IMR-90 (cell line): ENCODE results near the gene SREK1IP1. TPM values are rescaled to one million over a fixed set of nuclear protein-coding genes. Genes with fewer than 3 reads are reported as not detected.

Experiments
- ATAC-seq: fragments of 200-7000 bp; cut with Tn5 transposase; 2 replicates; pipeline ENCODE4 v1.9.1; 2020; ENCODE audit warnings: low read depth, mild to moderate bottlenecking, moderate library complexity
- BruUV-seq: library from RNA; stranded (reverse); fragments of 400-500 nt; replicated peaks from 2 replicates; lab custom pipeline; 2021; lab: Mats Ljungman, UMichigan
- CTCF ChIA-PET: fragments of 300-600 bp; formaldehyde crosslinking; extraction: SDS; loops from one replicate; lab custom pipeline; 2021; ENCODE audit warnings: antibody characterized with exemption; lab: Yijun Ruan, JAX
- POLR2A ChIA-PET: fragments of 300-600 bp; sonication (Branson Sonifier 250); formaldehyde crosslinking; loops from one replicate; lab custom pipeline; 2022; ENCODE audit warnings: antibody characterized with exemption; ENCODE audit not compliant: unreplicated experiment; lab: Charles Lee
- DNase-seq: peaks from one replicate; pipeline ENCODE4 v3.0.0; 2013
- H2AFZ ChIP-seq: replicated peaks from 2 replicates; pipeline ENCODE3; 2013; ENCODE audit warnings: low read length, mild to moderate bottlenecking; ENCODE audit not compliant: poor library complexity
- H2AK5ac ChIP-seq: 2 replicates; pipeline ENCODE4 v1.6.1; 2013; ENCODE audit warnings: low read depth, low read length, inconsistent platforms
- H2AK9ac ChIP-seq: replicated peaks from 2 replicates; pipeline ENCODE3; 2013; ENCODE audit warnings: mild to moderate bottlenecking, low read depth, low read length, moderate library complexity; ENCODE audit not compliant: poor library complexity
- H2BK120ac ChIP-seq: 2 replicates; pipeline ENCODE4 v1.6.1; 2013; ENCODE audit warnings: low read depth, low read length, inconsistent platforms
- H2BK15ac ChIP-seq: 3 replicates; pipeline ENCODE4 v1.6.1; 2013; ENCODE audit warnings: low read depth, low read length, inconsistent platforms
- H2BK20ac ChIP-seq: 2 replicates; pipeline ENCODE4 v1.6.1; 2013; ENCODE audit warnings: low read depth, mild to moderate bottlenecking, inconsistent platforms, low read length, moderate library complexity
- H2BK5ac ChIP-seq: 2 replicates; pipeline ENCODE4 v1.6.1; 2013; ENCODE audit warnings: mild to moderate bottlenecking, low read depth, low read length, inconsistent platforms; ENCODE audit not compliant: poor library complexity, severe bottlenecking
- H3K14ac ChIP-seq: replicated peaks from 2 replicates; pipeline ENCODE4 v1.6.1; 2013; ENCODE audit warnings: low read depth, low read length, inconsistent platforms
- H3K18ac ChIP-seq: 2 replicates; pipeline ENCODE4 v1.6.1; 2013; ENCODE audit warnings: low read depth, low read length, control low read depth
- H3K23ac ChIP-seq: 2 replicates; pipeline ENCODE4 v1.6.1; 2013; ENCODE audit warnings: low read depth, low read length, inconsistent platforms
- H3K27ac ChIP-seq: 2 replicates; pipeline ENCODE4 v1.5.1; 2013; ENCODE audit warnings: mild to moderate bottlenecking, control low read depth, low read length; ENCODE audit not compliant: insufficient read depth
- H3K27me3 ChIP-seq: 2 replicates; pipeline ENCODE4 v1.6.1; 2013; ENCODE audit warnings: low read length; ENCODE audit not compliant: control insufficient read depth, insufficient read depth
- H3K36me3 ChIP-seq: 2 replicates; pipeline ENCODE4 v1.6.1; 2013; ENCODE audit warnings: low read length, mixed read lengths; ENCODE audit not compliant: control insufficient read depth, insufficient read depth
- H3K4ac ChIP-seq: 2 replicates; pipeline ENCODE4 v1.6.1; 2013; ENCODE audit warnings: low read depth, low read length, inconsistent platforms
- H3K4me1 ChIP-seq: 2 replicates; pipeline ENCODE4 v1.6.1; 2013; ENCODE audit warnings: low read length, mixed read lengths; ENCODE audit not compliant: control insufficient read depth, insufficient read depth
- H3K4me2 ChIP-seq: 2 replicates; pipeline ENCODE4 v1.6.1; 2013; ENCODE audit warnings: low read depth, mild to moderate bottlenecking, control low read depth, low read length, moderate library complexity
- H3K4me3 ChIP-seq: 2 replicates; pipeline ENCODE4 v1.5.1; 2013; ENCODE audit warnings: low read depth, mild to moderate bottlenecking, control low read depth, low read length, moderate library complexity; ENCODE audit not compliant: insufficient read depth
- H3K56ac ChIP-seq: 2 replicates; pipeline ENCODE4 v1.6.1; 2013; ENCODE audit warnings: low read length, inconsistent platforms; ENCODE audit not compliant: insufficient read depth; ENCODE audit errors: extremely low read depth
- H3K79me1 ChIP-seq, 2 experiments: 2 replicates each; pipeline ENCODE4 v1.6.1; 2013; ENCODE audit warnings: low read length in 2 of 2, inconsistent platforms in 1 of 2, low read depth in 1 of 2
- H3K9ac ChIP-seq: 2 replicates; pipeline ENCODE4 v1.6.1; 2013; ENCODE audit warnings: low read depth, low read length, control low read depth
- H3K9me1 ChIP-seq: 2 replicates; pipeline ENCODE4 v1.6.1; 2013; ENCODE audit warnings: low read length, inconsistent platforms; ENCODE audit not compliant: insufficient read depth
- H3K9me3 ChIP-seq: 2 replicates; pipeline ENCODE4 v1.6.1; 2013; ENCODE audit warnings: low read length; ENCODE audit not compliant: control insufficient read depth, insufficient read depth
- H4K20me1 ChIP-seq: 2 replicates; pipeline ENCODE4 v1.6.1; 2013; ENCODE audit warnings: low read length, inconsistent platforms; ENCODE audit not compliant: insufficient read depth
- H4K5ac ChIP-seq: 2 replicates; pipeline ENCODE4 v1.6.1; 2013; ENCODE audit warnings: mild to moderate bottlenecking, low read depth, low read length, control low read depth
- H4K8ac ChIP-seq, 2 experiments: 2 replicates each; pipeline ENCODE4 v1.6.1; 2013; ENCODE audit warnings: low read depth in 2 of 2, low read length in 2 of 2, control low read depth in 1 of 2, inconsistent platforms in 1 of 2
- H4K91ac ChIP-seq: 2 replicates; pipeline ENCODE4 v1.6.1; 2013; ENCODE audit warnings: low read depth, low read length, inconsistent platforms; ENCODE audit not compliant: insufficient read depth
- CEBPB ChIP-seq: IDR thresholded peaks from 2 replicates; pipeline ENCODE4 v1.6.1; 2012; ENCODE audit warnings: low read depth, low read length, improper control_type of control experiment
- CHD1 ChIP-seq: IDR thresholded peaks from 2 replicates; pipeline ENCODE4 v1.6.1; 2012; ENCODE audit warnings: low read depth, low read length, improper control_type of control experiment
- MAFK ChIP-seq: IDR thresholded peaks from 2 replicates; pipeline ENCODE4 v1.6.1; 2012; ENCODE audit warnings: low read depth, low read length, improper control_type of control experiment
- NFE2L2 ChIP-seq: fragments of 150-350 bp; IDR thresholded peaks from 2 replicates; pipeline ENCODE4 v1.6.1; 2016; ENCODE audit warnings: low read depth, mild to moderate bottlenecking, low read length
- POLR2A ChIP-seq: IDR thresholded peaks from 2 replicates; pipeline ENCODE4 v1.6.1; 2012; ENCODE audit warnings: mild to moderate bottlenecking, low read depth, low read length
- RCOR1 ChIP-seq: IDR thresholded peaks from 2 replicates; pipeline ENCODE4 v1.6.1; 2012; ENCODE audit warnings: mild to moderate bottlenecking, low read length, improper control_type of control experiment; ENCODE audit not compliant: insufficient replicate concordance
- RFX5 ChIP-seq: IDR thresholded peaks from 2 replicates; pipeline ENCODE4 v1.8.0; 2012; ENCODE audit warnings: low read depth, mild to moderate bottlenecking, low read length, moderate library complexity
- SMC3 ChIP-seq: fragments of 150-350 bp; IDR thresholded peaks from 2 replicates; pipeline ENCODE4 v1.6.1; 2016; ENCODE audit warnings: low read depth, mild to moderate bottlenecking, antibody characterized with exemption, low read length, moderate library complexity
- WGBS, 2 experiments: methylation state at CpG; one replicate each; pipeline versions ENCODE4 v1.1.5 to v1.1.7; 2013; ENCODE audit warnings: missing lambda C conversion rate in 2 of 2; ENCODE audit not compliant: insufficient read length in 1 of 2; ENCODE audit errors: extremely low coverage in 2 of 2; 5-methylcytosine and 5-hydroxymethylcytosine counted together
- dilution Hi-C: fragments of 300-500 bp; cut with HindIII; formaldehyde crosslinking; loops from one replicate; pipeline ENCODE4 v1.14.3; 2018; ENCODE audit warnings: low sequenced_read_pairs; ENCODE audit not compliant: unreplicated experiment
- in situ Hi-C: fragments of 300-500 bp; cut with MboI; formaldehyde crosslinking; loops from 3 replicates; pipeline ENCODE4 v1.14.3; 2019; ENCODE audit warnings: low sequenced_read_pairs, inconsistent platforms, mixed read lengths
- intact Hi-C: fragments of 100-400 bp; cut with micrococcal nuclease; formaldehyde crosslinking; loops from 2 replicates; pipeline ENCODE4 v1.10.0; 2022
- polyA plus RNA-seq, 3 experiments: library from polyadenylated mRNA; depleted of rRNA; stranded (reverse); fragments of >200 nt; gene quantifications; 2 replicates each; pipeline ENCODE4 v1.2.3, GENCODE V29; 2012; ENCODE audit warnings: low replicate concordance in 1 of 3
- total RNA-seq: library from RNA; depleted of rRNA; stranded (reverse); fragments of >200 nt; gene quantifications from 2 replicates; pipeline ENCODE4 v1.2.3, GENCODE V29; 2012
- TF ChIP-seq, protein P1 (sequence below): fragments of 150-350 bp; IDR thresholded peaks from 2 replicates; pipeline ENCODE4 v1.6.1; 2016; ENCODE audit warnings: low read depth, mild to moderate bottlenecking, low read length, moderate library complexity, borderline replicate concordance
- TF ChIP-seq, protein P2 (sequence below): fragments of 150-350 bp; IDR thresholded peaks from 2 replicates; pipeline ENCODE4 v1.6.1; 2017; ENCODE audit warnings: mild to moderate bottlenecking, antibody characterized with exemption, low read length, low read depth
- TF ChIP-seq, protein P3 (sequence below): conservative IDR thresholded peaks from 2 replicates; pipeline ENCODE4 v1.5.1; 2012; ENCODE audit warnings: mild to moderate bottlenecking, low read depth, low read length, improper control_type of control experiment

SREK1IP1 gene
- total and polyA plus RNA-seq, 2 of the 4 experiments (the other 2 are of a cell fraction): 3.3 to 6.5 TPM

DNA sequence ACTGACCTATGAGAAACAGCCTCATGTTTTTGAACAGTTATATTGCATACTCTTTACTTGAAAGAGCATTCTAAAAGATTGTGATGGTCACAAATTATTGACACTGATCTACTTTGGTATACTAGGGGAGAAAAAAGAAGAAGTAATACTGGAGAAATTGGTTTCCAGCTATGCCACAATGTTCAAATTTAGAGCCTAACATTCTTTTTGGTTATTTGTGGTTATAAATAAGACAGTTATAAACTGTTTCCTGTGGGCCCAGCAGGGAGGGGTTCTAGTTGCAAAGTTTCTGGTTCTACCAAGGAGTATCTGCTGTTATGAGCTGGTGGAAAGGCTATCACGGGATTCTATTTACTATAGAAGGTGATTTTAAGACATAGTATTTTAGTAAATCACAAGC is 5.0 kb upstream of the SREK1IP1 start:
- no peak for ATAC-seq
- Histone ChIP-seq H2AK5ac (no peak overlapping the region), H3K36me3 (no peaks in the 10 kb centered on the region), H3K79me1 (peaks cover 9 to 23% of the 10 kb centered on the region in 2 experiments), H4K5ac (no peak overlapping the region), H4K8ac (no peak overlapping the region), H3K9me3 (no peaks in the 10 kb centered on the region), H4K20me1 (no peaks in the 10 kb centered on the region), H3K4me2 (no peak overlapping the region), H2BK15ac (no peak overlapping the region), H2BK120ac (no peak overlapping the region), H3K18ac (no peak overlapping the region), H2BK20ac (no peak overlapping the region), H3K27me3 (no peaks in the 10 kb centered on the region), H4K91ac (no peak overlapping the region), H3K4me3 (no peak overlapping the region), H2BK5ac (no peak overlapping the region), H3K23ac (no peak overlapping the region), H3K9ac (no peak overlapping the region), H3K9me1 (no peaks in the 10 kb centered on the region), H3K14ac (no peak overlapping the region), H3K27ac (no peak overlapping the region), H2AFZ (no peak overlapping the region), H3K56ac (no peak overlapping the region), H3K4me1 (no peaks in the 10 kb centered on the region), H3K4ac (no peak overlapping the region), H2AK9ac (no peak overlapping the region)
- BruUV-seq: no TSS peak
- CTCF ChIA-PET: interaction anchor here (0.5 to 1.2 kb wide), 2 partner anchors 11 to 117 kb away, joined by 4 to 6 read pairs; no protein-coding TSS in a partner anchor
- TF ChIP-seq SMC3: no peak
- TF ChIP-seq, protein P1, sequence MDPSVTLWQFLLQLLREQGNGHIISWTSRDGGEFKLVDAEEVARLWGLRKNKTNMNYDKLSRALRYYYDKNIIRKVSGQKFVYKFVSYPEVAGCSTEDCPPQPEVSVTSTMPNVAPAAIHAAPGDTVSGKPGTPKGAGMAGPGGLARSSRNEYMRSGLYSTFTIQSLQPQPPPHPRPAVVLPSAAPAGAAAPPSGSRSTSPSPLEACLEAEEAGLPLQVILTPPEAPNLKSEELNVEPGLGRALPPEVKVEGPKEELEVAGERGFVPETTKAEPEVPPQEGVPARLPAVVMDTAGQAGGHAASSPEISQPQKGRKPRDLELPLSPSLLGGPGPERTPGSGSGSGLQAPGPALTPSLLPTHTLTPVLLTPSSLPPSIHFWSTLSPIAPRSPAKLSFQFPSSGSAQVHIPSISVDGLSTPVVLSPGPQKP: no peak
- TF ChIP-seq, protein P2, sequence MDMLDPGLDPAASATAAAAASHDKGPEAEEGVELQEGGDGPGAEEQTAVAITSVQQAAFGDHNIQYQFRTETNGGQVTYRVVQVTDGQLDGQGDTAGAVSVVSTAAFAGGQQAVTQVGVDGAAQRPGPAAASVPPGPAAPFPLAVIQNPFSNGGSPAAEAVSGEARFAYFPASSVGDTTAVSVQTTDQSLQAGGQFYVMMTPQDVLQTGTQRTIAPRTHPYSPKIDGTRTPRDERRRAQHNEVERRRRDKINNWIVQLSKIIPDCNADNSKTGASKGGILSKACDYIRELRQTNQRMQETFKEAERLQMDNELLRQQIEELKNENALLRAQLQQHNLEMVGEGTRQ: no peak
- no peak for TF ChIP-seq NFE2L2
- TF ChIP-seq CEBPB: no peak
- TF ChIP-seq CHD1: no peak
- no peak for TF ChIP-seq RCOR1
- no peak for TF ChIP-seq POLR2A
- TF ChIP-seq MAFK: no peak
- TF ChIP-seq RFX5: no peak
- TF ChIP-seq, protein P3, sequence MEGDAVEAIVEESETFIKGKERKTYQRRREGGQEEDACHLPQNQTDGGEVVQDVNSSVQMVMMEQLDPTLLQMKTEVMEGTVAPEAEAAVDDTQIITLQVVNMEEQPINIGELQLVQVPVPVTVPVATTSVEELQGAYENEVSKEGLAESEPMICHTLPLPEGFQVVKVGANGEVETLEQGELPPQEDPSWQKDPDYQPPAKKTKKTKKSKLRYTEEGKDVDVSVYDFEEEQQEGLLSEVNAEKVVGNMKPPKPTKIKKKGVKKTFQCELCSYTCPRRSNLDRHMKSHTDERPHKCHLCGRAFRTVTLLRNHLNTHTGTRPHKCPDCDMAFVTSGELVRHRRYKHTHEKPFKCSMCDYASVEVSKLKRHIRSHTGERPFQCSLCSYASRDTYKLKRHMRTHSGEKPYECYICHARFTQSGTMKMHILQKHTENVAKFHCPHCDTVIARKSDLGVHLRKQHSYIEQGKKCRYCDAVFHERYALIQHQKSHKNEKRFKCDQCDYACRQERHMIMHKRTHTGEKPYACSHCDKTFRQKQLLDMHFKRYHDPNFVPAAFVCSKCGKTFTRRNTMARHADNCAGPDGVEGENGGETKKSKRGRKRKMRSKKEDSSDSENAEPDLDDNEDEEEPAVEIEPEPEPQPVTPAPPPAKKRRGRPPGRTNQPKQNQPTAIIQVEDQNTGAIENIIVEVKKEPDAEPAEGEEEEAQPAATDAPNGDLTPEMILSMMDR: no peak
- dilution Hi-C loops (no loop called here), intact Hi-C loops (no loop called here), in situ Hi-C loops (no loop called here)
- no peak for DNase-seq
- POLR2A ChIA-PET: no interaction called here
- WGBS, 2 experiments: no CpG with 5 or more reads among the region's 1 CpG
